Mucosa of stomach (tissue), 1 donor: ENCODE measurements around the gene ITGB5.
A peak's percentile ranks its signal among the peaks of the same experiment; 100 is the strongest.

Experiments used
- H3K27me3 ChIP-seq: one replicate; pipeline ENCODE4 v1.7.0; 2013; ENCODE audit warnings: mild to moderate bottlenecking, low read length; ENCODE audit not compliant: control insufficient read depth, insufficient read depth
- H3K36me3 ChIP-seq: one replicate; pipeline ENCODE4 v1.7.0; 2013; ENCODE audit warnings: low read length; ENCODE audit not compliant: control insufficient read depth, insufficient read depth
- H3K4me1 ChIP-seq: one replicate; pipeline ENCODE4 v1.7.0; 2013; ENCODE audit warnings: mild to moderate bottlenecking, low read length; ENCODE audit not compliant: control insufficient read depth, insufficient read depth
- H3K4me3 ChIP-seq: one replicate; pipeline ENCODE4 v1.7.0; 2013; ENCODE audit warnings: low read length
- H3K9ac ChIP-seq: one replicate; pipeline ENCODE4 v1.7.0; 2013; ENCODE audit warnings: mild to moderate bottlenecking, low read length, moderate library complexity
- H3K9me3 ChIP-seq: one replicate; pipeline ENCODE4 v1.7.0; 2013; ENCODE audit warnings: mild to moderate bottlenecking, low read length, moderate library complexity; ENCODE audit not compliant: control insufficient read depth
- donor health status: Pancreatic carcinoma.

ITGB5 gene

DNA sequence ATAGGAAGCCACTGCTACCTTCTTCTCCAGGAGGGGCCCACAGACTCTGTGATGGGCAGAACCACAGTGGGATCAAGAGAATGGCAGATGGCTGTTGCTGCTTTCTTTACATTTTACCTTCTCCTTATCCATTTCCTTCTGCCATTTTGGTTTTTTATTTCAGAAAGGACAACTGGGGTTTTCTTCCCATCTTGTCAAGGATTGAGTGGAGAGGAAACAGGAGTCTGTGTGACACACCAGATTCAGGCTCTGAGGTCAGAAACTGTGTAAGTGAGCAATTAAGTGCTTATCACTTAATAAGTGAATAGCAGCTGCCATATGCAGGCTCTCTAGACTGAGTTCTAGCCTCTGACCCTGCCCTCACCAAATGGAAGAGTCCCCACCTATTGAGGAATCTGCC lies 47.3 kb downstream of the ITGB5 start:
- peaks cover 38% of the 10 kb centered on the region for H3K4me1 ChIP-seq

DNA sequence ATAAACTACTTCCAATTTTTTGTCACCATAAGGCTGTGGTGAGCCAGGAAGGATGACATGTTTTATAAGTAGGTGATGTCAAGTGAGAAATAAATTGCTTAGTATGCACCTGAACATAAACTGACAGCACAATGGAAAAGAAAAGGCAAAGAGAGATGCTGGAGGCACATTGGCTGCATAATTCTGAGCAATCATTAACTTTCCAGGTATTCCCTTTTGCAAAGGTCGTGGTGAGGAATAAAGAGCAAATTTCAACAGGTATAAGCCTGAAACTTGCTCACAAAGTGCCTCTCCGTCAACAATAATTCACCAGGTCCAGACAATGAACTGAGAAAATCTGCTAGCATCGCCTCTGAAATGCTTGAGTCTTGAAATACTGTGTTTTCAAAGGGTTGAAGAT lies 48.2 kb downstream of the ITGB5 start:
- Histone ChIP-seq H3K4me3 (no peak overlapping the region), H3K9ac (no peak overlapping the region)

More for the DNA sequence above, 47.3 kb downstream of the ITGB5 start:
- Histone ChIP-seq H3K4me3 (no peak overlapping the region), H3K36me3 (no peaks in the 10 kb centered on the region), H3K9me3 (no peaks in the 10 kb centered on the region), H3K9ac (no peak overlapping the region), H3K27me3 (no peaks in the 10 kb centered on the region)

DNA sequence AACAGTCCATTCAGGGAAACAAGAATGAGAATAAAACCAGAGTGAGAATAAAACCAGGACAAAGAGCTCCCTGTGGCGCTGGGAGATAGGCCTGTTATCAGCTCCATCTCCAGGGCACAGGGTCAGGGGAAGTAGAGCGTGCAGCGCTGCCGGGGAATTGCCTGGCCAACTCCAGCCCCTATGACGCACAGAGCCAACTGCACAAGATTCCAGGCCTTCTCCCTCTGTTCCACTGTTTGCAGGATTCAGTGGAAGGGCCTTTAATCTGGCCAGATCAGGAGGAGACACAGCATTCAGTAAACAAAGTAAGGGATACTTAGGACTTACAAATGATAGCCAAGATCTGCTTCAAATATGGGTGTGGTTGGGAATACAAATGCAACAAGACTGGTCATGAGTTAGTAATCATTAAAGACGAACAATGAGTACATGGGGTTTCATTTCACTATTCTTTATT lies 49.4 kb downstream of the ITGB5 start:
- Histone ChIP-seq H3K4me3 (no peak overlapping the region), H3K4me1 (peaks cover 46% of the 10 kb centered on the region), H3K27me3 (no peaks in the 10 kb centered on the region), H3K9ac (no peak overlapping the region), H3K9me3 (no peaks in the 10 kb centered on the region), H3K36me3 (no peaks in the 10 kb centered on the region)

More for the DNA sequence above, 48.2 kb downstream of the ITGB5 start:
- no peaks in the 10 kb centered on the region for H3K27me3 ChIP-seq
- H3K36me3 ChIP-seq, result no peaks in the 10 kb centered on the region
- H3K9me3 ChIP-seq, result no peaks in the 10 kb centered on the region
- H3K4me1 ChIP-seq, result peaks cover 38% of the 10 kb centered on the region

DNA sequence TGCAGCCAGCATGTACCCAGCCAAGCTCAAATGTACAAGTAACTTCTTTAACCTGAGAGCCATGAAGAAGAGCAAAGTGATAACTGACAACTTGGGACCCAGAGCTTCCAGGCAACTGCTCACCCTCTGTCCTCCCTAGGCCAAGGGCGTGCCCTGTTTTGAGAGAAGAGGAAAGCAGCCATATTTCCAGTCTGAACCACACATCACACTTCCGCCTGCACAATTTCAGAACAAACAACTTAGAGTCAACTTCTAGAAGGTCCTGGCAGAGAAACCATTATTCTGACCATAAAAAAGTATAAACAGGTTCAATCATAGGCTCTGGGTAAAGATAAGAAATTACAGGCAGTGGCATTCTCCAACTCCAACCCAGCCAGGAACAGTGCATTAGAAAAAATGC lies 50.1 kb downstream of the ITGB5 start:
- Histone ChIP-seq H3K4me1 (peaks cover 46% of the 10 kb centered on the region), H3K9ac (no peak overlapping the region), H3K27me3 (no peaks in the 10 kb centered on the region), H3K36me3 (no peaks in the 10 kb centered on the region), H3K9me3 (no peaks in the 10 kb centered on the region), H3K4me3 (no peak overlapping the region)

DNA sequence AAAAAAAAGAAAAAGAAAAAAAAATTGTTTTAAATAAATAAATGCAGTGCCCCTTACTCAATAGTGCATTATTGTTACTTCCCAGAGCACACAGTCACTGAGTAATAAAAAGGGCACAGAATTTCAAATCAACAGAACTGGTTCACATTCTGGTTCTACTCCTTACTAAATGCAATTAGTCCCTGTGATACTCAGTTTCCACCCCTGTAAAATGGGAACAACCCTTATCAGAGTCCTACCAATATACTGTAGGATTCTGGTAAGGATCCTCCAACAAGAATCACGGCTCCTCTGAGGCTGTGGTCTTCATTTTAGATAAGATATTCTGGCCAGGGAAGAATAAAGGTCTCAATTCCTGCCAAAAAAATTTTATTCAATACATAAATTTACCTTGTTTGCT lies 50.7 kb downstream of the ITGB5 start:
- Histone ChIP-seq H3K9ac (no peak overlapping the region), H3K4me3 (no peak overlapping the region), H3K27me3 (no peaks in the 10 kb centered on the region), H3K9me3 (no peaks in the 10 kb centered on the region), H3K36me3 (no peaks in the 10 kb centered on the region), H3K4me1 (peaks cover 46% of the 10 kb centered on the region)

DNA sequence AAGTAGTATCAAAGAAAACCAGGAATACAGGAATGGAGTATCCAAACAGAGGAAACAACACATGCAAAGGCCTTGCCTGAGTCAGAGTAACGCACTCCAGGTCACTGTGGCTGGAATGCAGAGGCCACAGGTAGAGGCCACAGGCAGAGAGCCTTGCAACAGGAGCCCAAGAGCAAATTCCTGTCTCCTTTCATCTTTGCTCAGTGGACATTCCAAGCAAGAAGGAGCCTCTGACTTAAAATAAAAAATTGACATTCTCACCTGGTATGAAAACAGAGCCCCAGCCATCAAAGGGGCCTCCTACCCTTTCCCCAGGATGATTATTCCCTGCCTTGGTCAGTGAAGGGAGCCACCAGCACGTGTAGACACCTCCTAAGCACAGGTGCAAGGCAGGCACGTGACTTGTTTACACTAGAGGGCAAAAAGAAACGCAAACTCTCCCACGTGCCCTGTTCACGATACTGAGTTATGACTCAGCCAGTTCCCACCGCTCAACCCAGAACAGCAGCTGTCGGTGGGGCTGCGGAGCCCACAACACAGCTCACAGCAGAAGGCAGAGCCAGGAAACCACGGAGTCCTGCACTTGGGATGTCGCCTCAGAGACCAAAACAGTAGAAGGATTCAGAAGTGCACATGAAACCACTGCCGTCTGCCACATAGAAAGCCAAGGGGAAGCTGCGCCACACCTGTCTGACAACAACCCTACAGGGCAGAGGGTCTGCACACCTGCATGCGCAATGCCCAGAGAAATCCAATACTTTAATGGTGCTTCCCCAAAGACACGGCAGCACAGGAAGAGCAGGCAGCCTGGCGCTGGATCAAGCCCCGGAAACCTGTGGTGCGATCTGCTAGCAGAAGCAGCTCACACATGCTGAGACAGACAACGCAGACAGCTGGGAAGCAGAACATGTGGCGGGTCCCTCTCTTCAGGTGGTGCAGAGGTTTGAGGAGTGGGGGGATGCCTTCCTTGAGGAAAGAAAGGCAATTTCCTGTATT lies 52.1 kb downstream of the ITGB5 start:
- Histone ChIP-seq H3K27me3 (no peaks in the 10 kb centered on the region), H3K9ac (peak overlapping the region; percentile 25), H3K9me3 (no peaks in the 10 kb centered on the region), H3K4me1 (peaks cover 49% of the 10 kb centered on the region), H3K4me3 (peak overlapping the region; percentile 3), H3K36me3 (no peaks in the 10 kb centered on the region)

DNA sequence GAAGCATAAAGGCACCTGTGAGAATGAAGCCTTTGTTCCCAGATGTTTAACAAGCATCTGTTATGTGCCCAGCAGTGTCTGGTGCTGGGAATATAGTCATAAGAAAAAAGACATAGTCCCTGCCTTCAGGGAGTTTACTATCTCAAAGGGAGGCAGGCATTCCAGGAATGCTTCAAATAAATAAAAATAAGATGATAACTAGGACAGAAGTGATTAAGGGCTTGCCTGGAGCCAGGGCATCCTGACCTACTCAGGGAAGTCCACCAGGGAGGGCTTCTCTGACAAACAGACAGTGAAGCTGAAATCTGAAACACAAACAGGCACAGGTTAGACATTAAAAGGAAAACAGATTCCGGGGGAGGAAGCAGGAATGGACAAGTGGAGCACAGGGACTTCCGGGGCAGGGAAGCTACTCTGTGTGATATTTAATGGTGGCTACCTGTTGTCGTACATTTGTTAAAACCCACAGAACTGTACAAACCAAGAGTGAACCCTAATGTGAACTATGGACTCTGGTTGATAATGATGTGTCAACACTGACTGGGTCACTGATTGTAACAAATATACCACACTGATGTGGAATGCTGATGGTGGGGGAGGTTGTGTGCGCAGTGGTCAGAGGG lies 53.3 kb downstream of the ITGB5 start:
- Histone ChIP-seq H3K9me3 (no peaks in the 10 kb centered on the region), H3K27me3 (no peaks in the 10 kb centered on the region), H3K4me3 (no peak overlapping the region), H3K4me1 (peaks cover 54% of the 10 kb centered on the region), H3K9ac (no peak overlapping the region), H3K36me3 (no peaks in the 10 kb centered on the region)

DNA sequence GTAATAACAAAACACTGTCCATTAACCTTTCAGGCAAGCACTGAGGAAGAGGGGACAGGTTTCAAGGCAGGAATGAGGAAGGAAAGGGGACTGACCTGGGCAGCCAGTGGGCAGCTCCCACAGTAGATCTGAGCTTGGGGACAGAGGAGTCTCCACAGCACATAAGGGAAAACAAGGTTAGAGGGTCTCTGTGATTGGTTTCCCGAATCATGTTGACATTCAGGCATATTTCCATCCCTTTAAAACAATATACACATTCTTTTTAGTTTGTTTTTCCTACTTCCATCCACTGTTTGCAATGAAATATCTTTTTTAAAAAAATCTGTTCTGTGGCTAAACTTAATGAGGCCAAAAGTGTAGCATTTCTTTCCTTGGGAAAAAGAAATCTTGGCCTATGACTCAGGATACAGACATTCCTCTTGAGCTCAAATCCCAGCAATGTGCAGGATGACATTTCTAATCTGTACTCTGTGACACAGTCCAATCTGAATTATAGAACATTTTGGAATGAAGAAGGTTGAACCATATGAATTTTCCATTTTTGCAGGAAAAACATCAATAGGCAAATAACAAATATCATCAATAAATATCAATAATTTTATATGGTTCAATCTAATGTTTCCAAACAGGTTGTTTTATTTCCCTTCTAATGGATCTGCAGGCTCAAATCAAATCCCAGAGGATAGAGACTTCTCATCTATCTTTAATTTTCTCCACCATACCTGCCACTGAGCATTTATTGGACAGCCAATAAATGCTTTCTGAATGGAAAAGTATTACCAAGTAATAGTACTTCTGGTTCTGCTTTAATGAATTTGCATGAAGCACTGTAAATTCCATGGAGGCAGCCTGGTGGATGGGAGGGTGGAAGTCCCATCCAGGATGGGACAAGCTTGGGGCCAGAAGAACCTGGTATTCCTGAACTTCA lies 54.1 kb downstream of the ITGB5 start:
- H3K9ac ChIP-seq, result no peak overlapping the region
- peaks cover 52% of the 10 kb centered on the region for H3K4me1 ChIP-seq
- H3K9me3 ChIP-seq, result no peaks in the 10 kb centered on the region
- no peak overlapping the region for H3K4me3 ChIP-seq
- no peaks in the 10 kb centered on the region for H3K36me3 ChIP-seq
- H3K27me3 ChIP-seq, result no peaks in the 10 kb centered on the region

DNA sequence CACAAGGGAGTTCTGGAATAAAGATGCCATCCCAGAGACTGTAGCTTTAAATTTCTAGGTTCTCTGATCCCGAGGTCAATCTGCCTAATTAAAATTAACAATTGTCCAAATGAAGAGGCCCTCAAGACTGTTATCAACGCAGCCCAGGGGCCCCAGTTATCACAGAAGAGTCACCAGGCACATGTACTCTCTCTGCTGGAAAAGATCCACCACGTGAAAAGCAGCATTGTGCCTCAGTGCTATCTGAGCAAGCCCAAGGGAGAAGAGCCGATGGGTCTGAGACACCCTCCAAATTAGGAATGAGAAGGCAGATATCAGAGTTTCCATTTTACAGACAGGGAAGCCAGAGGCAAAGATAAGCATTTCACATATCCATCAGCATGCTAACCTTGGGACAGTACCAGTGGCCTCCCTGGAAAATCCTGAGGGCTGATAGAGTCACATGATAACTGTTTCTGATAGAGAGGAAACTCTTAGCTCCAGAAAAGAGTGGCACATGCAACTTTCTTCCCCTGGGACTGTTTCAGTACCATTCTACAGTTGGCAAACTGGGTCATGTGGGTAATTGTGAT lies 55.5 kb downstream of the ITGB5 start:
- Histone ChIP-seq H3K9me3 (no peaks in the 10 kb centered on the region), H3K27me3 (no peaks in the 10 kb centered on the region), H3K4me3 (no peak overlapping the region), H3K9ac (no peak overlapping the region), H3K4me1 (peaks cover 48% of the 10 kb centered on the region), H3K36me3 (no peaks in the 10 kb centered on the region)

DNA sequence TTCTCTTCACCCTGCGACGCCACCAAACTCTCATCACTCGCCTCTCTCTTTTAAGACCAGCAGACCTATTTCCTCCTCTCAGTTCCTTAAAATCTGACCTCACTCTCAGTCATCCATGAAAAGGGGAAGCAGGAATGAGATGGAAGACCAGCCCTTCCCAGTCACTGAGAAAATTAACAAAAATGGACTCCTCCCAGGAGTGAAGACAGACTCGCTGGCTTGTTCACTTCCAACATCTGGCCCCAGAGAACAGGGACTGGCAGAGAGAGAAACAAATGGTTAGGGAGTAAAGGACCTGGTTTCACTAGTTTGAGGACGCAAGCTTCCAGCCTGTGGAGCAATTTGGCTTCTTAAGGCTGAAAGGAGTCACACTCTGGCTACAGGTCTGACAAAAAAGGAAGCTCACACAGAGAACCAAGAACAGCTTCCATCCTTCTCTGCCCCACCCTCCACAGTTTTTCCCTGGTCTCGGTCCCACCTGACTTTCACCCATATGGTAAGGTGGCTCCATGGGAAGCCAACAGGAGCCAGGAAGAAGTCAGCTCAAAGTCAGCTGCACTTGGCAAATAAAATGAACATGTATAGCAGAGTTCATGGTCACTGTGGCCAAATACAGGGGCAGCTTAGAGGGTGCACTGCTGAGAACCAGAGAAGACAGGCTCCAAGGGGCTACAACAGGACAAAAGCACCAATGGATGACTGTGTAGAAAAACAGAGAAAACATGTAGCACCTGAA lies 57.2 kb downstream of the ITGB5 start:
- no peaks in the 10 kb centered on the region for H3K36me3 ChIP-seq
- H3K27me3 ChIP-seq, result no peaks in the 10 kb centered on the region
- H3K4me1 ChIP-seq, result peaks cover 38% of the 10 kb centered on the region
- H3K9ac ChIP-seq, result no peak overlapping the region
- no peak overlapping the region for H3K4me3 ChIP-seq
- no peaks in the 10 kb centered on the region for H3K9me3 ChIP-seq
